ENCODE measurements around the gene CERK.

CERK gene

GRCh38 chr22:46779023-46779422 is 41.0 kb upstream of the CERK start:
- no peak for DNase-seq
- in situ Hi-C loops (cut with HindIII; ENCODE audit: low pct_ligation_motif_present, low sequenced_read_pairs): no loop called here
- no peaks in the 10 kb centered on the region for H3K36me3 ChIP-seq (replicated peaks)

DNA sequence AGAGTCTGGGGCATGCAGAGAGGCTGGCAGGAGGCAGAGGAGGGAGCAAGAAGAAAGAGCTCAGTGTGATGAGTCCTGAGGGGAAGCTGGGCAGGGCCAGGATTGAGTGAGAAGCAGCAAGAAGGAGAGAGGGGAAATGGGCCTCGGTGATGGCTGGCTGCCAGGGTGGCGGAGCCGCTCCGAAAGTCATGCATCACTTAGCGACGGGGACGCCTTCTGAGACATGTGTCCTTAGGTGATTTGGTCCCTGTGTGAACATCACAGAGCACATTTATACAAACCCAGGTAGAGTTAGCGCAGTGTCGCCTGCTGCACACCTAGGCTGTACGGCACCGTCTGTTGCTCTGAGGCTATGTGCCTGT is 39.5 kb upstream of the CERK start:
- no peak for DNase-seq
- Histone ChIP-seq H3K27ac (no peak overlapping the region), H3K4me3 (ENCODE audit: low read depth, low read length) (no peak overlapping the region), H3K27me3 (replicated peaks) (no peaks in the 10 kb centered on the region), H3K36me3 (replicated peaks) (no peaks in the 10 kb centered on the region)
- TF ChIP-seq, protein P1, sequence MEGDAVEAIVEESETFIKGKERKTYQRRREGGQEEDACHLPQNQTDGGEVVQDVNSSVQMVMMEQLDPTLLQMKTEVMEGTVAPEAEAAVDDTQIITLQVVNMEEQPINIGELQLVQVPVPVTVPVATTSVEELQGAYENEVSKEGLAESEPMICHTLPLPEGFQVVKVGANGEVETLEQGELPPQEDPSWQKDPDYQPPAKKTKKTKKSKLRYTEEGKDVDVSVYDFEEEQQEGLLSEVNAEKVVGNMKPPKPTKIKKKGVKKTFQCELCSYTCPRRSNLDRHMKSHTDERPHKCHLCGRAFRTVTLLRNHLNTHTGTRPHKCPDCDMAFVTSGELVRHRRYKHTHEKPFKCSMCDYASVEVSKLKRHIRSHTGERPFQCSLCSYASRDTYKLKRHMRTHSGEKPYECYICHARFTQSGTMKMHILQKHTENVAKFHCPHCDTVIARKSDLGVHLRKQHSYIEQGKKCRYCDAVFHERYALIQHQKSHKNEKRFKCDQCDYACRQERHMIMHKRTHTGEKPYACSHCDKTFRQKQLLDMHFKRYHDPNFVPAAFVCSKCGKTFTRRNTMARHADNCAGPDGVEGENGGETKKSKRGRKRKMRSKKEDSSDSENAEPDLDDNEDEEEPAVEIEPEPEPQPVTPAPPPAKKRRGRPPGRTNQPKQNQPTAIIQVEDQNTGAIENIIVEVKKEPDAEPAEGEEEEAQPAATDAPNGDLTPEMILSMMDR (IDR thresholded peaks at IDR 0.05; ENCODE audit: low read depth, low read length, missing control alignments): no peak
- in situ Hi-C loops (cut with HindIII; ENCODE audit: low pct_ligation_motif_present, low sequenced_read_pairs): no loop called here

More at GRCh38 chr22:46779023-46779422, 41.0 kb upstream of the CERK start:
- TF ChIP-seq, protein P1 (IDR thresholded peaks at IDR 0.05; ENCODE audit: low read depth, low read length, missing control alignments): no peak
- no peak overlapping the region for H3K4me3 ChIP-seq (ENCODE audit: low read depth, low read length)
- H3K27me3 ChIP-seq (replicated peaks): no peaks in the 10 kb centered on the region
- H3K27ac ChIP-seq: no peak overlapping the region

DNA sequence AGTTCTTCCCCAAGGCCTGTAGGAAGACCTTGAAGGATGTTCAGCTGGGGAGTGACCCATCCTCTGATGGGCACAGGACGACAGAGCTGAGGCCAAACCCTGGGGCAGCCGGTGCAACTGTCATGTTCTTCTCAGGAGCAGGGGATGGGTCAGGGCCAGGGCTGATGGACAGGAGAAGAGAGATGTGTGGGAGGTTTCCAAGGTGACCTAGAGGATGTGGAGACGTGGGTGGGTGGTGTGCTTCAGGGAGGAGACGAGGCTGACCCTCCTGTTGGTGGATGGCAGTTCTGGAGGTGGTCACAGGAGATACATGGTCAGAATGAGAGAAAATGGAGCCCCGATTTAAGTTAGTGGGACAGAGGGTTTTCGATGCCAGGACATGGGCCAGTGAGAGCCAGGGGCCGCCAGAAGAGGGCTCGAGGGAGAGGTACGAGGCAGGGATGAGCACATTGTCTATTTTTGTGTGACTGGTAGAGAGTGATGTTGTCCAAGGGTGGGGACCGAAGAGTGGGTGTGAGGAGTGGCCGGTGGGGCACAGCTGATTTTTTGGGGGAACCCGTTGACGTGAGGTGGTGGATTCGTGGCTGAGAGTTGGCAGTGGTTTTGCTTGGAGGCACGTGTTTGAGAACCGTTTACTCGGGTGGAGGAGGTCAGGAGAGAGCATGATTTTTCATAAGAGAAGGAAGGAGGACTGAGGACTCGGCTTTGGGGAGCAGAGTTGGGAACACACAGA is 39.0 kb upstream of the CERK start:
- DNase-seq: no peak
- no peak overlapping the region for H3K4me3 ChIP-seq (ENCODE audit: low read depth, low read length)
- in situ Hi-C loops (cut with HindIII; ENCODE audit: low pct_ligation_motif_present, low sequenced_read_pairs): no loop called here
- H3K36me3 ChIP-seq (replicated peaks): no peaks in the 10 kb centered on the region
- no peak overlapping the region for H3K27ac ChIP-seq
- H3K27me3 ChIP-seq (replicated peaks): no peaks in the 10 kb centered on the region
- TF ChIP-seq, protein P1 (IDR thresholded peaks at IDR 0.05; ENCODE audit: low read depth, low read length, missing control alignments): no peak

GRCh38 chr22:46775850-46776826 is 38.1 kb upstream of the CERK start:
- TF ChIP-seq, protein P1 (IDR thresholded peaks at IDR 0.05; ENCODE audit: low read depth, low read length, missing control alignments): no peak
- Histone ChIP-seq H3K36me3 (replicated peaks) (no peaks in the 10 kb centered on the region), H3K4me3 (ENCODE audit: low read depth, low read length) (no peak overlapping the region), H3K27me3 (replicated peaks) (no peaks in the 10 kb centered on the region), H3K27ac (no peak overlapping the region)
- in situ Hi-C loops (cut with HindIII; ENCODE audit: low pct_ligation_motif_present, low sequenced_read_pairs): no loop called here
- DNase-seq: no peak

DNA sequence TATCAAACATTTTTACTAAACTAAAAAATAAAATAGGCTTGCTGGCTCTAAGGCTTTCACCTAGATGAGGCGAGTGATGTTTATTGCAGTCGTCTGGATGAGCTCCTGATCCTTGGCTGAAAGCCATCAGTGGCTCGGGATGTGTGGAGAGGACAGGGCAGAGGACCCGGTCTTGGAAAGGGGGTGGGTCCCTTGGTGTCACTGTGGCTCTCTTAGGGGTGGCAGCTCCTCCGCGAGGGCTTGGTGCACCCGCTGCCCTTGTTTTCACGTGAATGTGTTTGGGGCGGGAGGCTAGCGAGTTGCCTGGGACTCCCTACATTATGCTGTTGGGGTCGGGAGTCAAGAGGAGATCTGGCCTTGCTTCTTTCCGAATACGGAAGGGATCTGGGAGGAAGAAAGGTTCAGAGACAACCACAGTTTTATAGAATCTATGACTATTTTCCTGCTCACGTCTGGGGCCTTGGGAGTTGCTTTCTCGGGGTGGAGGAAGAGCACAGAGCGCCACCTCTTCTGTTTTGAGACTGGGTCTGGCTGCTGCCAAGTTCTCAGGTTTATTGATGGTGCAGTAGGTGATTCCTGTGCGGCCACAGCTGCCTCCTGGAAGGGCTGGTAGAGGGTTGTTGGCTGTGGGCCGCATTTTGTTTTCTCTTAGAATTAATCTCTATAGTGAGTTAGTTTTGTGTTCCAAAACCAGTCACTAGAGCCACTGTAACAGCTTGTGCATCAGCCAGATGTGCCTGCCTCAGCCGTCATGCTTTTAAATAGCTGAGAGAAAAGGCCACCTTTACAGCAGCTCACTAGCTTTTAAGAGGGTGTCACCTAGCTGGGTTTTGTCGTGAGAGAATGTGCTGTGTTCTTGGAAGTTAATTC is 37.2 kb upstream of the CERK start:
- H3K27ac ChIP-seq: no peak overlapping the region
- no peaks in the 10 kb centered on the region for H3K36me3 ChIP-seq (replicated peaks)
- TF ChIP-seq, protein P1 (IDR thresholded peaks at IDR 0.05; ENCODE audit: low read depth, low read length, missing control alignments): no peak
- DNase-seq: no peak
- no peak overlapping the region for H3K4me3 ChIP-seq (ENCODE audit: low read depth, low read length)
- in situ Hi-C loops (cut with HindIII; ENCODE audit: low pct_ligation_motif_present, low sequenced_read_pairs): no loop called here
- H3K27me3 ChIP-seq (replicated peaks): no peaks in the 10 kb centered on the region
